COLO829 (cell line): Measurements from ENCODE around the gene TFF3.

ENCODE experiments used
- DNase-seq: peaks from one replicate; pipeline ENCODE4 v3.0.0; 2012; ENCODE audit warnings: low spot score

The TFF3 gene

GRCh38 chr21:42320791-42321190 lies 5.6 kb upstream of the TFF3 start:
- no peak for DNase-seq

DNA sequence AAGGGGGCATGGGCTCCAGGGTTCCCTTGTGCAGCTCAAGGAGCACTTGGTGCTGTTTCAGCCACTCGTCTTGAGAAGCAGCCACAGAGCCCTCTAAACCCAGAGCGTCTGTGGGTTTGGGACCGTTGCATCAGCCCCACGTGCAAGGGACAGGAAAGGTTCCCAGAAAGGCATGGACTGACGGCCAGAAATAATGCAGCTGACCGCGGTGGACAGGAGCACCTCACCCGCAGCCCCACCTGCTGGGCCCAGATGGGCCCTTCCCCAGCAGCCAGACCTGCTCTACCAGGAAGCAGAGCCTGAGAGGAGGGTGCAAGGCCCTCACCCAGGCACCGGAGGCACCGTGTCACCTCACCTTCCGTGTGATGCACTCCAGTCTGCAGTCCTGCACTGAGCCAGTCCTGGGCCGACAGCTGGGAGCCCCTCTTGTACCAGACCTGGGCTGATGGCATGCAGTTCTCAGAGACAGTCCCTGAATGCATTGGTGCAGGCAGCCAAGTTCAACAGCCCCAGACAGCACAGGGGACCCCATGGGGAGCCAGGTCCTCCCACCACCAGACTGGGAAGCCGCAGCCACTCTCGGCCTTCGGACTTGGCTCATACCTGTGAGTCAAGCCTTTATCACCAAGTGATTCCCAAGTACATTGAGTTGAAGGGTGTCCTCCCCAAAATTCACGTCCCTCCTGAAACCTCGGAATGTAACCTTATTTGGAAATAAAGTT lies 4.8 kb upstream of the TFF3 start:
- DNase-seq: no peak

DNA sequence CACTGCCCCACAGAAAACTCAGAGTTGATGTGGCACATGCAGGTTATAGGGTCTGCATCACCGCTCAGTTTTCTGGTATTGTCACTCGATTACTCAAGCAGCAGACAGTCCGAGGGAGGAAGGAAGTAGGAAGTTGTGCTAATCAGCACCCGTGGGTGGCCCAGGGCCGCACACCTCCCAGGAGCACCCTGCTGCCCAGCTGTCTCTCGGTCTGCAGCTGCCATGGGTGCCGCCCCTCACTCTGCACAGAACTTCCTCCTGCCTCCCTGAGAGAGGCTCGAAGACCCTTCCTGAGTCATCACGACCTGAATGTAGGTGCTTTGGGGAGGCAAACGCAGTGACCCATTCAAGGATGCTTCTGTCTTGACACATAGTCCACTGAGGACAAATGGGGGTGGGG lies 4.2 kb upstream of the TFF3 start:
- no peak for DNase-seq

DNA sequence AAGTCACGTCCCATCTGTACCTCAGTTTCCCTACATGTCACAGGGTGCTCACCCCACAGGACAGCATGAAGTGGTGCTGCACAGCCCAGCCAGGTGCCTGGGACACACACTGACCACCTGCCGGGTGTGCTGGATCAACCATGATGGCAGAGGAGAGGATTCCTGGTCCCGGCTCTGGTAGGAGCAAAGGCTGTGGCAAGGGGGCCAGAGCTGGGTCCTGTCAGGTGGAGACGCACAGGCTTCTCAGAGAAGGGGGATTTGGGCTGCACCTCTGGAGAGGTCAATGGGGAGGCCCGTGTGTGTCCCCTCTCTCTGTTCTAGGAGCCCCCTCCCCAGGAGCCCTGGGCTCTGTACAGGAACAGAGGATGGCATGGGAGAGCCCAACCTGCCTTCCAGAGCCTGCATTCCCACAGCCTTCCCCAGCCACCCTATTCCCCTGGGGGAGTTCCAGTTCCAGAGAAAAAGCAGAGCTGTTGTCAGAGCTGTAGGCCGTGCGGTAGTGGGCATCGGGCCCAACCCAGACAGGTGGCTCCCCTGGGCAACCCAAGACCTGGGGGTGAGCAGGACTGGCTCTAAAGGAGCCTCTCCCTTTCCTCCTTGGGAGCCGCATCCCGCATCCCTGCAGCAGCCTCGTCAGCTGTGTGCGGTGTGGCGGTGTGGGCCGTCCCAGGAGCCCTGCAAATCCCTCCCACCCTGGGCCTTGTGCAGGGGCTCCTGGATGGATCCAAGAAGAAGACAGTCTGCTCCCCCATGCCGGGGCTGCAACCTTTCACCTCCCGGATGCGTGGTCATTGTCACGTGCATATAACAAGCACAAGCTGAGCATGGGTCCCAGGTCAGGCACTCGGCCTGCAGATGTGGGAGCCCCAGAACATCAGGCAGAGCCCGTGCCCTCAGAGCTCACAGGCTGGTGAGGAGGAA lies 2.9 kb upstream of the TFF3 start:
- DNase-seq: no peak

DNA sequence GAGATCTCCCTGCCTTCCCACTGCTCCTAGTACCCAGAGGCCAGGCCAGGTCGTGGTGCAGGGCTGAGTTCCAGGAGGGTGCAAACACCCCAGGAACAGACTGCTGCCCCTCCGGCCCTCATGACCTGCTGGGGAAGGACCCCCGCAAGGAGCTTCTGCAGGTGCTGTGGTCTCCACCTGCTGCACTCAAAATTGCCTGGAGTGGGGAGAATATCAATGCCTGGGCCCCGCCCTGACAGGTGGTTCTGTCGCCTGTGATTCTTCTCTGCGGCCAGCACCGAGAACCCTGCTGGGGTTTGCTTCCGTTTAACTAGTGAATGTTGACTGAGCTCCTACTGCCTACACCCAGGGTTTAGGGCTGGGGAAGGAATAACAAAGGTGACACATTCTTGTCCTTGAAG lies 2.1 kb upstream of the TFF3 start:
- no peak for DNase-seq

DNA sequence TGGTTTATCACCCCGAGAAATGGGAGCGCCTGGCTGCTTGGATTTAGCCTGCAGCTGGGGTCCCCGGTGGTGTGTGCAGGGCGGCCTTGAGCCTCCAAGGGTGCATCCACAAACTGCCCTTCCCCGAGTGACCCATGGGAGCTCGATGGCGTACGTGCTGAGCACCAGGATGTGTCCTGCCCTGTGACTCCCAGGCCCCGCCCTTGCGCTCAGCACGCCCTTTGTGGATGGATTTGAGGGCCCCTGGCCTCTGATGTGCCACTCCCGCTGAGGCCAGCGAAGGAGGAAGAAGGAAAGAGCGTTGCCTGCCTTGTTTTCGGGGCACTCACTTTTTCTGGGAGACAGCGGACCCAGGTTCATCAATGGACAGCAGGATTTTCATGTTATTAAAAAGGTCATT lies 1.7 kb upstream of the TFF3 start:
- no peak for DNase-seq

GRCh38 chr21:42314616-42315295 lies 453 bp downstream of the TFF3 start:
- no peak for DNase-seq

DNA sequence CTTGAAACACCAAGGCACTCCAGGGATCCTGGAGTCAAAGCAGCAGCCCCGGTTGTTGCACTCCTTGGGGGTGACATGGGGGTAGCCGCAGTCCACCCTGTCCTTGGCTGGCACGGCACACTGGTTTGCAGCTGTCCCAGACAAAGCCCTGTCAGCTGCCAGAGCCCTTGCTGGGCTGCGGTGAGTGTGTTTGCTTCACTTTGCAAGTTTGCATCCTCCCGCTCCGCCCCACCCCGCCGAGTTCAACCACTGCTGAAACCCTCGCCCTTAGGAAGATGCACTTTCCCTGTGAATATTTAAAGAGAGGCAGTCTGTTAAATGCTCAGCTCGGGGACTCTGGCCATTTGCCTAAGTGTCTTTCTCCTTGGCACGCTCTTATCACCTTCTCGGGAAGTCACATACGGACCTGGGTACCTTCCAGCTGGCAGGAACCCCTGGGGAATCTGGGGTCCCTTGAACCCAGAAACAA lies 1.7 kb downstream of the TFF3 start:
- no peak for DNase-seq

DNA sequence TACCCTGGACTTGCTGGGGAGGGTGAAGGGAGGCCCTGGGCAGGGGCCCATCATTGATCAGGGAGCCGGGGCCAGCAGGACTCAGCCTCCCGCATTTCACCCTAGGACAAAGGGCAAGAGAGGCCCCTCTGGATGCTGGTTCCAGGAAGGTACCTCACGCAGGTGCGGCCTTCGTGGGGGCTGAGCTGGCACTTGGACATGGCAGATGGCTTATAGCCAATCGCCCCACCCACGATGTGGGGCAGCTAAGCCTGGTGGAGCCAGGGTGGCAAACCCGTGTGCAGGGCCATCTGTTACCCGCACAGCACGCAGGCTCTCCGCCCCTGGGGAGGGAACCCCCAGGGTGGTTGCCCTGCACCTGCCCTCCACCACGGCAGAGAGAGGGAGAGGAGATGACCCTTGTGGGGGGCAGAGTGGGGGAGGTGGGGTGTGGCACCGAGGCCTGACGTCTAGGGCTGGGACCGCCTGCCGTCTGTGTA lies 2.5 kb downstream of the TFF3 start:
- DNase-seq: no peak

DNA sequence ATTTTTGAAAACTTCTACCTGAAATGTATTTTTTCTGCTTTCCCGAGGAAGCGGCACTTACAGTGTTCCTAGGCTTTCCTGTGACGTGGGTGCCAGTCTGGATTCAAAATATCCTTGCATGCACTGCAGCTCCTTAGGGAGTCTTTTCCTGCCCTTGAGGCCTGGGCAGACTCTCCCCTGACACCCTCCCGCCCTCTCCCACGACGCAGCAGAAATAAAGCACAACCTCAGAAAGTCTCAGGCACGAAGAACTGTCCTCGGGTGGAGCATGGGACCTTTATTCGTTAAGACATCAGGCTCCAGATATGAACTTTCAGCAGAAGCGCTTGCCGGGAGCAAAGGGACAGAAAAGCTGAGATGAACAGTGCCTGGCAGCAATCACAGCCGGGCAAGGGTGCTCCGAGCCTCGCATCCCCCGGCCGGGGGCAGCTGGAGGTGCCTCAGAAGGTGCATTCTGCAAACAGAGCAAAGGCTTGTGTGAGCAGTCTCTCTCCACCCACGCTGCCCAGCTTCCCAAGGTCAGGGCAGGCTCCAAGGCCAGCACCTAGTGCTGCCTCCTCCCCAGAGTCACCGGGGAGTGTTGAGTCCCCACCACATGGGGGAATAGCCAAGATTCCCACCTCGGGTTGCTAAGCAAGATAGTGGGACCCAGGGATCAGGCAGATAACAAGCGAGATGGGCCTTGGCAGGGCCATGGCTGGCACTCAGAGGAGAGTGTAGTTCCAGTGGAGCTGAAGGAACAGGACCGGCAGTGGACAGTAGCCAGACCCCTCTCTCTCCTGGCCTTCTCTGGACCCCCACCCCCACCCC lies 3.2 kb downstream of the TFF3 start:
- no peak for DNase-seq

DNA sequence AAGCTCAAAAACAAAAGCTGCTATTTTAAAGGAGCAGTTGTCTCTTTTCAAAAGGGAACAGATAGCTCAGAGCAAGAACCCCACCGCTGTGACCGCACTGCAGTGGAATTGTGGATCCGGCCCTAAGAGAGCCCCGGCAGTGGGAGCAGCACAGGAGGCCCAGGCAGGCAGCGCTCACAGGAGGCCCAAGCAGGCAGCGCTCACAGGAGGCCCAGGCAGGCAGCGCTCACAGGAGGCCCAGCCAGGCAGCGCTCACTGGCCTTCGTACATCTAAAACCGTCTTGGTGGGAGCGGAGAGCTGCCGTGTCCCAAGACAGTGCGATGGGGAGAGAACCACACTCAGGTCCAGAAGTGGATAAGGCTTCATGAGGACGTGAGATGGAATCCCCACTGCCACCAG lies 4.0 kb downstream of the TFF3 start:
- DNase-seq: no peak

DNA sequence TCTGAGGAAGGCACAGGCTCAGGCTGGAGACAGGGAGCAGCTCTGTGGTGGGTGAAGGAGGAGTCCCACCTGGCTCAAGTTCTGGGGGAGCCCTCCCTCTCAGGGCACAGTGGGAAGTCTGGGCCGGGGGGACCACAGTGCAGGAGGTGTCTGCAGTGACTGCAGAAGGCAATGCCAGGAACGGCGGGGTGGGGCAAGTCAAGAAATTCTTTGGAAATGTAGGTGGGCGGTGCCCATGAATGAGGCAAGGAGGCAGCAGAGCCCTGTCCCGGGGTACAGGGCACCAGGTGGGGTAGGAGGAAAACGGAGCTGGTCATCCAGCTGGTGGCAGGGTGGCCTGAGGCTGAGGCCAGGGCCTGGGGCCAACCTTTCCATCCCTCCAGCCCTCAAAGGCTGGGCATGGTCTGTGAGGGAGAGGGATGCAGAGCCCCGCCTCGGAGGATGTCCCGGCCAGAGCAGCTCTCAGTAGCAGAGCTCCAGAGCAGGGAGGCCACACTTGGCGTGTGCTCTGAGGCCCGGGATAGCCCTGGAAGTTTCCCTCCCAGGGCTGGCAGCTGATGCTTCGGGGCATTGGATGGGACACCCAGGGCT lies 4.7 kb downstream of the TFF3 start:
- DNase-seq: no peak

DNA sequence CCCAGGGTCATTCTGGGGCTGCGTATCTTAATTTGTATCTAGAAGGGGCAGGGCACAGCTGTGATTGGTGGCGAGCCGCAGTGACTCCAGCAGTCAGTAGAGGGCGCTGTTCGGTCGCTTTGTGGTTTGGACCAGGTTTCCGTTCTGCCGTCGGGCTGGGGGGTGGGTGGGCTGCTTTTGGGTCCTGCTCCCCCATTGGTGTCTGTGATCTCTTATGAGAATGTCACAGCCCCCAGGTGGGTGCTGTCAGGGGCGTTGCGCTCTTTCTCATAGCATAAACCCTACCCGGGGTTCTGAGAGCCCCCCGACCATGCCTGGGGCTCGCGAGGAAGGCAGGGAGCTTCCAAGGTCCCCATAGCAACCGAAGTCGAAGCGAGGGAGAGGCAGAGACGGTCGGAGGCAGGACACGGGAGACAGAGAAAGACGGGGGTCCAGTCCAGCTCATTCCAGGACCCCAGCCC lies 5.4 kb downstream of the TFF3 start:
- DNase-seq: peak; percentile 62

GRCh38 chr21:42308914-42309752 lies 6.1 kb downstream of the TFF3 start:
- no peak for DNase-seq

- no peak for DNase-seq
Observed at GRCh38 chr21:42308161-42308913, 6.9 kb downstream of the TFF3 start.

DNA sequence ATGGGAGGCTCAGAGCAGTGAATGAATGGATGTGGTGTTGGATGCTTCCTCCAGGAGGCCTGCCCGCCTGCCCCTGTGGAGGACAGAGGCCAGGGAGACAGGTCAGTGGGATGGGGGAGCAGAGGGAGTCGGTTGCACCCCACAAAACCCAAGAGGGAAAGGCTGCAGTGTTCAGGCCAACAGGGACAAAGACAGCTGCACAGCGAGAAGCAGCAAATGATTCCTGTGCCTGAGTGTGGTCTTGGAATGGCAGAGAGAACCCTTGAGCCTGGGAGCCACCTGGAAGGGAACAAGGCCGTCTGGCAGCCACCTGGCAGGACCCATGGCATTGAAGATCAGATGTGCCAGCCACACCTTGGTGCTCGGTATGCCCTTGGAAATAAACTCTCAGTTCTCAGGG lies 8.1 kb downstream of the TFF3 start:
- no peak for DNase-seq

DNA sequence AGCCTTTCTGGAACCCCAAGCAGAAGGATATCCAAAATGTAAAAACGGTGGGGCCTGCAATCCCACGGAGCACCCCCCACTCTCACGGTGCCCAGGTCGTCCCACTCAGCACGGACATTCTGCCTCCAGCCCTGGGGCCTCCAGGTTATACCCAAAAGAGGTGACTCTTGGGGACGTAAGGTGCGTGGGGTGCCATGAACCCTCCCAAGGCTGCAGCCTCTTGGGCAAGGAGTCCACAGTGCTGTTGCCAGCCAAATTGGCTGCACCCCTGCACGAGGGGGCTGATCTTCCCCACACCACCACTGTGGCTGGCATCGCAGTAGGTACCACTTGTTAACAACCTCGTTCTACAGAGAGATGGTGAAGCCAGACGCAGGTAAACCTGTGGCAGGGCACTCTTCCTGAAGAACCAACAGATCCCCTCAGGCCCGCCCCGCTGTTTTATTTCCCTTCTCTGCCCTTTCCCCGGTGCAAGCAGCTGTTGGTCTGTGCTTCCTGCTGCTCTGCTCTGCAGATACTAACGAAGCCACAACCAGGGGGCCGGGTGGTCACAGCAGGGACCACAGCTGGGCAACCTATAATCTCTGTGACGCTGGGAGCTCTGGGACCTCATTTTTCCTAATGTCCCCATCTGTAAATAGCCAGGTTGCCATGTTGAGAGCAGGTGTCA lies 8.7 kb downstream of the TFF3 start:
- DNase-seq: no peak

GRCh38 chr21:42305707-42306147 lies 9.5 kb downstream of the TFF3 start:
- DNase-seq: no peak
